GM04504 (cell line): ENCODE data around the gene CABP4.

Experiments used
- DNase-seq: peaks from one replicate; pipeline ENCODE4 v3.0.0-alpha.2; 2012; ENCODE audit warnings: low read depth

The CABP4 gene

DNA sequence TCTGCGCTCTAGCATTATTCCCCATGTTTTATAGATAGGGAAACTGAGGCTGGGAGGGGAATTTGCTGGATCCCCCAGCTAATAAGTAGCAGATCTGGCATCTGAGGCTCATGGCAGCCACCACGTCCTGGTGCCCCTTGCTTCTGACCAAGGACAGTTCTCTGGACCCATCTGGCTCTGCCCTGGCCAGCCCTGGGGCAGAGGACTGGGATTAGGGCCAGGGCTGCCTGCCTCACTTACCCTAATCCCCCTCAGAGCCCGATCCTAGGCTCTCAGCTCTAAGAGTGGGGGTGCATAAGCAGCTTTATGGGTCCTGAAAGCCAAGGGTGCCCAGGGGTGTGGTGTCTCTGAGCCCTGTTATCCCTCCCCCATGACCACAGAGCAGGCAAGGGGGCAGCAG, at the start of gene CABP4:
CABP4 (plus strand) TSS at position 301 of the 400 bp plus-strand sequence; CDS start at position 371, 70 bp downstream.
- no peak for DNase-seq

DNA sequence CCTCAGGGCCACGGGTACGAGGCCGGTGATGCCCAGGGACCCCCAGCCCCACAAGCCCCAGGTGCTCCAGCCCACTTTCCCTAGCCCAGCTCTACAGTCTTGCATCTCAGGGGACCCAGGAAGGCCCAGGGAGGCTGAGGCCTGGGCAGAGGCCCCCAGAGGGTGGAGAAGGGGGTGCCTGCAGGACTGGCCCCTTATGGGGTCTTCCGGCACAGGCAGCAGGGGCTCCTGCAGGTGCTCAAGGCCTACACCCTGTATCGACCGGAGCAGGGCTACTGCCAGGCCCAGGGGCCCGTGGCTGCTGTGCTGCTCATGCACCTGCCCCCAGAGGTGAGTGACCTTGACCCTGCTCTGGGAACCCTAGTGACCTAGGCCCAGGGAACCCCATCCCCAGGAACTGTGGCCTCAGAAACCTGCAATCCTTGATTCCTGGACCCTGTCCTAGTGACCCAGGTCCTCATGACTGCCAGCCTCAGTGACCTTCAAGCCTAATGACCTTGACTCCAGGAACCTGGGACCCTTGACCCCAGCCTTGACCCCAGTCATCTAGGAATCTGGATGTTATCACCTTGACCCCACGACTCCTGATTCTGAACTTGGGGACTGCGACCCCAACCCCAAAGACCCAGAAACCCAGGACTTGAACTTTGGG, 49.3 kb upstream of the CABP4 start:
- no peak for DNase-seq

DNA sequence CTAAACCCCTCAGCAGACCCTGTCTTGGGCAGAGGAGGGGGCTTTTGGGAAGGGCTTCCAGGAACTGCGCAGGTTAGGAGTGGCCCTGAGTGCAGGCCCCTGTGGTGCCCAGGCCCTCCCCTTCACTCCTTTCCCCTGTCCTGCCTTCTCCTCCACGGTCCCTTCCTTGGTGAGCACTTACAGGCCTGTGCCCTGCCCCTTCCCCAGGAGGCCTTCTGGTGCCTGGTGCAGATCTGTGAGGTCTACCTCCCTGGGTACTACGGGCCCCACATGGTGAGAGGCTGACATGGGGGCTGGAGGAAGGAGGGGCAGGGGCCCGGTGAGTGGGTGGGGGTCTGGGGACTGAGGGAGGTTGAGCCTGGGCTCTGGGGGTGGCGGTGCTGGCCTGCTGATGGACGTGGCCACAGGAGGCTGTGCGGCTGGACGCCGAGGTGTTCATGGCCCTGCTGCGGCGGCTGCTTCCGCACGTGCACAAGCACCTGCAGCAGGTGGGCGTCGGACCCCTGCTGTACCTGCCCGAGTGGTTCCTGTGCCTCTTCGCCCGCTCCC, 48.7 kb upstream of the CABP4 start:
- no peak for DNase-seq

DNA sequence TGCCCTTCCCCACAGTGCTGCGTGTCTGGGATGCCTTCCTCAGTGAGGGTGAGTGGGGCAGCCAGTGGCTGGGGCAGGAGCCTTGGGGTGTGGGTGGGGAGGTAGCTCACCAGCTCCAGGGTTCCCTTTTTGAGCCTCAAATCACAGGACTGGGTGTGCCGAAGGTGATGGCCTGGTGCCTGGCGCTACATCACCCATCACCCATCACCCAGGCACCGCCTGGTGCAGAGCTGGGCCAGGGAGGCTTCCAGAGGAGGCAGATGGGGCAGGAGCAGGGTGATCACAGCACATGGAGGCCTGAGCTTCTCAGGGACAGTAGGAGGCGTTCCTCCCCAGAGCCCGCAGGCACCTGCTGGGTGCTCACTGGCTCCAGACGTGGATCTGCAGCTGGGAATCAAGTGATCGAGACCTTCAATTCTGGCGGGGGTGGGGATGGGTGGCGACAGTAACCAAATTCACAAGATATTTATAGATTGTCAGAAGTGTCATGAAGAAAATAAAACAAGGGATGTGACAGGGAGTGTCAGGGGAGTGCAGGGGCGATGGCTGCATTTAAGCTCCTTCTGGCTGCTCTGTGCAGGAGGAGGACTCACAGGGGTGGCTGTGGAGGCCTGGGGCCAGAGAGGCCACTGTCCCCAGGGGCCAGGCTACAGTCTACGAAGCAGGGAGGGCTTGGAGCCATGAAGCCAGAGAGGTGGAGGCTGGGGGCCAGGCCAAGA, 48.0 kb upstream of the CABP4 start:
- DNase-seq = no peak

DNA sequence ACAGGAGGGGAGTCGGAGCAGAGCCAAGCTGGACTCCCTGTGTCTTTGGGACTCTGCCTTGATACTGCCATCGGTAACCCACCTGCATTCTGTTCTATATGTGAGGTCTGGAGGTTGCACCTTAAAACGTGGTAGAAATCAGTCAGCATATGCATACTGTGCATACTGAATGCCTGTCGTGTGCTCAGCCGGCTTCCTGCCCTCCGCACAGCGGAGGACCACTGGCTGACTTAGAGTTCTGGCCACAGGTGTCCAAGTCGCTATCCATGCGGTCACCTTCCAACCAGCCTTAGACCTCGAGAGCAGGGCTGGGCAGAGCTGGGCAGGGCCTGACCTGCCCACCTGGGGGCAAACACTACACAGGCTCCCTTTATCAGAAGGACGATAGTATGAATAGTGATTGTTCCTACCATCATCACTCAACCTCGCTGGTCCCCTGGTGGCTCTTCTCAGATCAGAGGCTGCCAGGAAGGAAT, 47.4 kb upstream of the CABP4 start:
- no peak for DNase-seq

DNA sequence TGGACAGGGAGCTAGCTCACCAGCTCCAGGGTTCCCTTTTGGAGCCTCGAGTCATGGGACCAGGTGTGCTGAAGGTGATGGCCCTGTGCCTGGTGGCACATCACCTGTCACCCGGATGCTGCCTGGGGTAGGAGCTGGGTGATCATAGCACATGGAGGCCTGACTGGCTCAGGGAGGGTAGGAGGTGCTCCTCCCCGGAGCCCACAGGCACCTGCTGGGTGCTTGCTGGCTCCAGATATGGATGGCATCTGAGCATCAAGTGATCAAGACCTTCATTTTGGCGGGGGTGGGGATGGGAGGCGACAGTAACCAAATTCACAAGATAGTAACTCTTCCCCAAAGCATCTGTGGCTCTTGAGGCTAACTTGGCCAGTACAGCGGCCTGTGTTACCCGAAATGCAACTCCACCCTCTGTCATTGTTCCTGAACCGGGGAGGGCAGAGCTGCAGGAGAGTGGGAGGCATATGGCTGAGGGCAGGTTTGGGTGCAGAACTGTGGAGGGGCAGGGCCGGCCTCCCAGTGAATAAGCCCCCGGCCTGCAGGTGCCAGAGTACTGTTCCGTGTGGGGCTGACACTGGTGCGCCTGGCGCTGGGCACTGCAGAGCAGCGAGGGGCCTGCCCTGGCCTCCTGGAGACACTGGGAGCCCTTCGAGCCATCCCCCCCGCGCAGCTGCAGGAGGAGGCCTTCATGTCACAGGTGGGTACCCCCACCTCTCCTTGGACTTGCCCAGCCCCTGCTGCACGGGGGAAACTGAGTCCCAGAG, 46.5 kb upstream of the CABP4 start:
- DNase-seq = no peak

DNA sequence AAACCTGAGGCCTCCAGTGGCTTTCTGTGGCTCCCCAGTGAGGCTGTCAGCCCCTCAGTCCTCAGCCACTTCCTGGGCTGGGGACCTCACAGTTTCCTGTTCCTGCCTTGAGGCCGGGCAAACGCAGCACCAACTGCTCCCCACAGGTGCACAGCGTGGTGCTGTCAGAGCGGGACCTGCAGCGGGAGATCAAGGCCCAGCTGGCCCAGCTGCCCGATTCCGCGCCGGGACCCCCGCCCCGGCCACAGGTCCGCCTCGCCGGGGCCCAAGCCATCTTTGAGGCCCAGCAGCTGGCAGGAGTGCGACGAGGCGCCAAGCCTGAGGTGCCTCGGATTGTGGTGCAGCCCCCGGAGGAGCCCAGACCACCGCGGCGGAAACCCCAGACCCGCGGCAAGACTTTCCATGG, 45.9 kb upstream of the CABP4 start:
- DNase-seq = no peak

DNA sequence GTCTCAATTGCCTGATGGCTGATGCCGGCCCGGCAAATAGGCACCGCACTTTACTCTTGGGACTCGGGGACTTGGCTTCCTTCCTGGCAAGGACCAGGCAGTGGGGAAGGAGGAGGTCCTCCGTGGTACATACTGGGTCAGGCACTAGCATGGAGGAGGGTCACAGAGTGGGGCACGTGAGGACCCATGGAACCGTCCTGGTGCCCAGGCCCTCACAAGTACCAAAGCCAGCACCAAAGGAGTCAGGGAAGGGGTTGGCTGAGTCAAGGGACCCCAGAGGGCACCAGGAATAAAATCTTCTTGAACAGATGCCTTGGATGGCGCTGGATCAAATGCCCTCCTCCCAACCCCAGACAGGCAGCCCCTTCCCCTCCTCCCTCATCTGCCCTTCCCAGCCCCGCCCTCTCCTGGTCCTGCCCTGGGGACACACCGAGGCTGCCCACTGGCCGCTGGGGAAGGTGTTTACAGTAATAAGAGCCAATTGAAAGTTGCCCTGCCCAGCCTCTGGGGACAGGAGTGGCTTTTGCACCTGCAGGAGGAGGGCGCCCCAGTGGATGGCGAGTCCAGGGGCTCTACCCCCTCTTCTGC, 45.3 kb upstream of the CABP4 start:
- no peak for DNase-seq

DNA sequence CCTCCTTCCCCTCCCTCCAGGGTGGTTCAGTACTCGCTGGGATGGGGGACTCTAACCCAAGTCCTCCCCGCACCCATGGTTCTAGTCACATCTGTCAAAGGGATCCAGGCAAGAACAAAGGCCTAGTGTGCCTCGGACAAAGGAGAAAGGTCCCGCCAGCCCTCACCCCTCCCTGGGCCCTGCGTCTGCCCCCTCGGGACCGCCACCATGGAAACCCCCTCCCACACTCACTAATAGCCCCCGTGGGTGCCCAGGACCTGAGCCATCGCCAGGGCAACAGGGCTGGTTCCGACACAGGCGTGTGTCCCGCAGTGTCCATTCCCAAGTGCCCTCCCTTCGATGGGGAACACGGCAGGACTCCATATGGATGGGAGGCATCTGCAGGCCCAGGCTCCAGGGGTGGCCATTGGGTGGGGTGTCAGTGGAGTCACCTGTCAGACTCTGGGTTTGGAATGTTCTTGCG, 44.8 kb upstream of the CABP4 start:
- DNase-seq = no peak

DNA sequence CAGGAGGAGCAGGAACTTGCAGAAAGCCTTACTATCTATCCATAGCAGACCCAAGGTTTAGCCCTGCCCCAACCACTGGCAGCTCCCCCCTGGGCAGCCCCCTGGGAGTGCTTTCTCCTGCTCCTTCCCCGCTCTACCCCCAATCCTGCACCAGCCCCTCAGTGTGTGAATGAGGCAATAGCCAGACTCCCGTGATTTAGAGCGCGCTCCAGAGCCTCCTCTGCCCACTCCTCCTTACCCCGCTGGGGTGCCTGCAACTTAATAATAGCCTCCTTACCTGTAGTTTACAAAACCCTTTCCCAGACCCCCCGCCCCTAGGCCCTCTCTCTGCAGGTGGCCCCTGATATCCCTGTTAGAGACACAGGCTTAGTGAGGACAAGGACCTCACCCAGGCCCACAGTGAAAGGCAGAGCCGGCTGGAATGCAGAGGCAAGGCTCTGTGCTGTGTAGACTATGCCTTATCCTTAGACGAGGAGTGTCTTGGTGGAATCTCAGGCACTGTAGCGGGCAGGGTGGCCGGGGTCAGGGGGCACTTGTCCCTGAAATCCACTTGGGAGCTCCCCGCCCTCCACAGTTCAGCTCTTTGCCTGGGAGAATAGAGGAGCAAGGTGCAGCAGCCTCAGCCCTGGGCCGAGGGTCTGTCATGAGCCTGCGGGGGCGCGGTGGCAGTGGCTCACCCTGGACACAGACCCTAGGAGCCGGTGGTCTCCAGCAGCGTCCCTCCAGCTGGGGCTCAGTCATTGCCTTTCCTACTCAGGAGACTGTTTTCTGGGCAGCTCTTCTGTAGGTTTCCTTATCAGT, 44.0 kb upstream of the CABP4 start:
- no peak for DNase-seq

DNA sequence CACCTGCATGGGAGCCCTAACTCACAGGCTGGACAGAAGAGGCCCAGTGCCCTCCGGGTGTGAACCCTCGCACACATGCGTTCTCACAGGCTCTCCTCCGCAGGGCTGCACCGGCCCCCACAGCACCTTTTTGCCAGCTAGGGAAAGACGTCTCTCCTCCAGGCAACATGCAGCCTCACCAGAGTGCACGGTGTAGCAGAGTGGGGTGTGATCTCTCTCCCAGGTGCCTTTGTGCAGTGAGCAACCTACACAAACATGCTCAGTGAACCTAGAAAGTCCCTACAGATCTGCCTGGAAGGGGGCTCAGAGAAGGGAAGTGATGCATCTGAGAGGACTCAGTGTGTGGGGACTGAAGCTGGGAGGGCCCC, 43.4 kb upstream of the CABP4 start:
- DNase-seq = no peak

DNA sequence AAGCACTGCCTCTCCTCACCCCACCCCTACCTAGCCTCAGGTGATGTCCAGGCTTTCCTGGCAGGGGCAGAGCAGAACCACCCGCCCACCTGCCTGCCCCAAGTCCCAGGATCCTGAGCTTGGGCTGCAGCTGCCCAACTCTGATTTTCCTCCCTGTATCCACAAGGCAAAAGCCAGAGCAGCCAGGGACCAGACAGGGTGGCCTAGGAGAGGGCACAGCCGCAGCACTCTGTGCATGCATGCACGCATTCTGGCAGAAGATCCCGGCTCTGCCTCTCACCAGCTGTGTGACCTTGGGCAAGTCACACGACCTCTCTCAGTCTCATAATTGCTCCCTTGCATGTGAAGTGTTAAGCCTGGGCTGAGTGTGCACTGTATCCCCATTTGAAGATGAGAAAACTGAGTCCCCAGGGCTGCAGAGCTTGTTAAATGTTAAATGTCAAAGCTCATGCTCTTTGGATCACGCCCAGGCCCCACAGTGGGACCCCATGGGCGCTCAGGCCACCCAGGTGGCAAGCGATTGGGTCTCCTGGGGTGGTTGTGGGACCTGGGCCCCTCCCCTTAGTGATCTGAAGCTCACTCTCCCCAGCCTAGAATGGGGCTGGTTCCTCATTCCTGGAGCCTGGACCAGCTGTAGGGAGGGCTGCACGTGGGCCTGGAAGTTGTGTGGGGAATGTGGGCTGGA, 42.5 kb upstream of the CABP4 start:
- no peak for DNase-seq

DNA sequence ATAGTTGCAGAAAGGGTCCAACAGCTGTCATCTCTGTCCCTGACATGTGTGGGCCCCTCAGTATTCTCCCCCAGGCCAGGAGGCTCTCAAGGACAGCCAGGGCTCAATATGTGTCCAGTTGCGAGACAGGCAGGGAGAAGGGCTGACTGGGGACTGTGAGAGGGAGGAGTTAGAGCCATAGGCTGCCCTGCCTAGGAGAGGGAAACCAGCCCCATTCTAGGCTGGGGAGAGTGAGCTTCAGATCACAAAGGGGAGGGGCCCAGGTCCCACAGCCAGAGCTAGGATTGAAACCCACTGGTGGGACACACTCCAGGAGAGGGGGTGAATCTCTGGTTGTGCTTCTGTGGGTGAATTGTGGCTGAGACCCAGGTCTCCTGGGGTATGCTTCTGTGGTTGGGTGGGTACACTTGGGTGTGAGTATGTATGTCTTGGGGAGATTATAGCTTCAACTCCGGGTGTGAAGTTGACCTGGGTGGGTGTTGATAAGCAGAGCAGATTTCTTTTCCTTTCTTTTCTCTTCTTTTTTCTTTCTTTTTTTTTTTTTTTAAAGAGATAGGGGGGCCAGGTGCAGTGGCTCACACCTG, 41.8 kb upstream of the CABP4 start:
- no peak for DNase-seq

DNA sequence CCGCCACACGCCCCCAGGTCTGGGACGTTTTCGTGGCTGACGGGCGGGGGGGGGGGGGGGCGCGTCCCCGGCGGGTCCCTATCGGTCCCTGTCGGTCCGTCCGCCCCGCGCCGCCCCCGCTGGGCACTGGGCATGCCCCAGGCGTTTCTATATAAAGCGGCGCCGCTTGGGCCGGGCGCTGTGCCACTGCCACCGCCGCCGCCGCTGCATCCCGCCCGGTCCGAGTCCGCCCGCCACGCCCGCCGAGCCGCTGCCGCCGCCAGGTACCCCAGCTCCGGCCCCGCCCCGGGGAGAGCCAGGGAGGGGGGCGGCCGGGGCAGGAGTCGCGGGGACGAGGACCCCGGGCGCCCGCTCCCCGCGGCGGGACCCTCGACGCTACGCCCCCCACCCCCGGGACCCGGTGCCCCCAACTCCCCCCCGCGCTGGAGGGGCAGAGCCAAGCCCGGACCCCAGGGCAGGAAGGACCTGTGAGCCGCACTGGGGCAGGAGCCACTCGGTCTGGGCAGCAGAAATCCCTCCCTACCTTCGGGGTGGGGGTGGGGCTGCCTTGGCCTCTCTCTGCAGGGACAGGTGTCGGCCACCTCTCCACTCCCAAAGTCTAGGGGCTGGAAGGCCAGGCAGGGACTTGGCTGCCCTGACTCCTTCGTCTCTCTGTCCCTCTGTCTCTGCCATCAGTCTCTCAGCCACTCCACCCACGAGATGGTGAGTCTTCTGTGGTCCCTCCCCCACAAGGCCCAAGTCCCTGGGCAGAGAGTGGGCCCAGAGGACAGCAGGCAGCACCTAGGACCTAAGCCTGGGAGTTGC, 39.5 kb upstream of the CABP4 start, which contains the start of gene CARNS1:
CARNS1 (plus strand) TSS at position 178 of the 804 bp plus-strand sequence; CDS start at position 700, 522 bp downstream.
- DNase-seq = no peak

DNA sequence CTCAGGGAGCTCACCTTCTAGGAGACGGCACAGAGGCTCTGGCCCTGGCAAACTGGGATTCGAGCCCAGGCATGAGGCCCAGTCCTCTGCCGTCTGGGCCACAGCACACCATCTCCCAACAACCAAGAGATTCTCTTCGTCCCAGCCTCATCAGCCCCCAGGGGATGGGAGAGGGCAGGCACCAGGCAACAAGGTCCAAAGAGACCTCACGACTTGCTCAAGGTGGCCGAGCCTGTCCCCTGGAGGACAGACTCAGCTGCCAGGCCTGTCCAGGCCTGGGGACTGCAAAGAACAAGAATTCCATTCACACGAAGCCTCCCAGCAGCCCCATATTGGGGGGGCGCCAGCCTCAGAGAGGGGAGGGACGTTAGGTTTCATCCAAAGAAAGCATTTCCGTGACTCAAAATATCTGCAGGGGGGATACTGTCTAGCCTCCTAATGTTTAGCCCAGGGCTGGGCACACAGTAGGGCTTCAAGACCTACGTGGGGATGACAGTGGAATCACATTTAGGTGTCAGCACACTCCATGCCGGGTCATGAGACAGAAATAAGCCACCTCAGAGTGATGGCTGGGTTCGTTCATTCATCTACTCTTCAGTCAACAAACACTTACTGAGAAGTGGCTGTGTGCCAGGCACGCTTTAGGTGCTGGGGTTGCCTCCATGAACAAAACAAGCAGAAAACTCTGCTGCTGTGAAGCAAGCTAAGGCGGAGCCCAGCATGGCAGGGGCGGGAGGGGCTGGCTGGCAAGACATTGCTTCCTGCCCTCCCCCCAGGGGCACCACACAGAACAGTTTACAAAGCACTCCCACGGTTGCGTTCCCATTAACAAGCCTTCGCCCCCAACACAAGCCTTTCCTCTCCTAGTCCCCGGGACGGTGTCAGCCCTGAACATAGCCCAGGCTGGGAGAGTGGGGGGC, 38.5 kb upstream of the CABP4 start:
- no peak for DNase-seq

DNA sequence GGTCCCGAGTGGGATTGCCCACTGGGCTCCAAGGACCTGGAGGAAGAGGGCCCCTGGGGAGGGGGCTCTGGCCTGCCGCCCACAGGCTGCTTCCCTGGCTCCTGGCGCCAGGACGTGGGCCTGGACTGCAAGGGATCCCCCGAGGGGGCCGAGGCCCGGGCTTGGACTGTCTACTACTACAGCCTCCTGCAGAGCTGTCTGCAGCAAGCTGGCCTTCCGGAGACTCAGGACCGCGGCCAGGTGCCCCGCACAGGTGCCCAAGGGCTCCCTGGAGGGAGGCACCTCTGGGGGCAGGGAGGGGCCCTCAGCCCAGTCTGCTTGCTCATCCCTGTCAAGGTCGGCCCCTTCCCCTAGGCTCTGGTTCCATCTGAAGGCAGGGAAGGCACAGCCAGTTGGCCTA, 37.7 kb upstream of the CABP4 start:
- no peak for DNase-seq

DNA sequence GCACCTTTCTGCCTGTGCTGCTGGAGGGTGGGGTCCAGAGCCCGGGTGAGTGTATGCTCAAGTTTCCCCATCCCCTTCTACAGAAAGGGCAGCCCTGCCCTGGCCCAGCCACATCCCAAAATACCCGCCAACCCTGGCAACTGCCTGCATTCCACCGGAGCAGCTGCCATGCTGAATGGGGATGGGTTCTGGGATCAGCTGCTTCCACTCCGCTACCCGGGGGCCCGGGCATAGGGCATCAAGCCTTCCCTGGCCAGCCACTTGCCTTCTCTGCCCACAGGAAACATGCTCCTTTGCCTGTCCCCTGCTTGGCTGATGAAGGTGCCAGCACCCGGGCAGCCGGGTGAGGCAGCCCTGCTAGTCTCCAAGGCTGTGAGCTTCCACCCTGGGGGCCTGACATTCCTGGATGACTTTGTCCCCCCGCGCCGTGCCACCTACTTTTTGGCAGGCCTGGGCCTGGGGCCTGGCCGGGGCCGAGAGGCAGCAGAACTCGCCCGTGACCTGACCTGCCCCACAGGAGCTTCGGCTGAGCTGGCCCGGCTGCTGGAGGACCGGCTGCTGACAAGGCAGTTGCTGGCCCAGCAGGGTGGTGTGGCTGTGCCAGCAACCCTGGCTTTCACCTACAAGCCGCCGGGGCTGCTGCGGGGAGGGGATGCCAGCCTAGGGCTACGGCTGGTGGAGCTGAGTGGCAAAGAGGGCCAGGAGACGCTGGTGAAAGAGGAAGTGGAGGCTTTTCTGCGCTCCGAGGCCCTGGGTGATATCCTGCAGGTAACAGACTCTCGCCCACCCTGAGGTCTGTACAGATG, 36.5 kb upstream of the CABP4 start:
- DNase-seq = no peak
